ENCODE data around the gene ZC2HC1C. TPM values are rescaled to one million over a fixed set of nuclear protein-coding genes. Genes with fewer than 3 reads are reported as not detected.

The ZC2HC1C gene
- total RNA-seq, 2 experiments from 2014 or later, result 1.2 to 1.3 TPM

DNA sequence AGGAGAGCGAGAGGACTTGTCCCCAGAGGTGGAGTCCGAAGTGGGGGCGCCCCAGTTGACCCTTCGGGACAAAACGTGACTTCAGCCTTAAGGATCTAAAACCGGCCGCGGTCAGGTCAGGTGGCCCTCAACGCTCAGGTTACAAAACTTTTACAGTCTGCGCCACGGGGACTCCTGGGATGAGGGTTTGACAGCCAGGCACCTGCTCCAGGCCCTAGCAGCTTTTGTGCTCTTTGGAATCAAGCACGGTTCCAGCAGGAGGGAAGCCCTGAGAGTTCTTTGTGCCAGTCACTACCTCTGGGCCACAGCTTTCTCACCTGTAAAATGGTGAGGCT is 337 bp downstream of the ZC2HC1C start:
- H3K27ac Mint-ChIP-seq, result peak overlapping the region; percentile 82
- H3K27me3 Mint-ChIP-seq, result no peaks in the 10 kb centered on the region
- H3K4me3 Mint-ChIP-seq, result no peak overlapping the region
- DNase-seq (no peak), ATAC-seq (no peak)
- ChIA-PET CTCF (interaction anchor here (0.6 to 1.9 kb wide), 6 partner anchors 8 to 124 kb away, joined by 3 to 9 read pairs (median 3); no protein-coding TSS in a partner anchor), POLR2A (interaction anchor here (0.6 to 0.7 kb wide), 2 partner anchors 57 to 86 kb away, joined by 3 to 5 read pairs; partner anchors contain the start of gene NEK9)
- peaks cover 5% of the 10 kb centered on the region for H3K4me1 Mint-ChIP-seq
- intact Hi-C loops (cut with DNase I, micrococcal nuclease), result loop anchor here (2.0 to 10.0 kb wide), 4 partner anchors 57 to 575 kb away; partner anchors contain the start of genes EIF2B2 (in 1 of the 2), ISCA2 (in 1 of the 2), NEK9 (in 1 of the 2) and NPC2 (in 1 of the 2)
- H3K36me3 Mint-ChIP-seq (ENCODE audit: low read depth), result no peaks in the 10 kb centered on the region
- H3K9me3 Mint-ChIP-seq (ENCODE audit: low read depth), result no peaks in the 10 kb centered on the region

DNA sequence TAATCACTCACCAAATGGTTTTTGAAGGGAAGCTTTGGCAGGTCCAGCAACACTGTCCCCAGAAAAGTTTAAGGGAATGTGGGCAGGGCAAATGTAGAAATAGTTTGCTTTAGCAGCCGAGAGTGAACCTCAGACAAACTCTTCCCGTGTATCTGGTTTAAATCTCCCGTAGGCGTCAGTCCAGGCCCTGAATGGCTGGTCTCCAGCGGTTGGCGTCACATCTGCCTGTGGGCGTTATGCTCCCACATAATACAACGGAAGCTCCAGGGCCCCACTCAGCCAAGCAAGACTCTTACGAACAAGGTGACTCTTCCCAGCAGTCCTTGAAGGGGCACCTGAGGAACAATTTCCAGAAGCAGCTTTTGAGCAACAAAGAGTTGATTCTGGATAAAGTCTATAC is 942 bp downstream of the ZC2HC1C start:
- no peak overlapping the region for H3K27ac Mint-ChIP-seq
- ATAC-seq, result no peak
- H3K36me3 Mint-ChIP-seq (ENCODE audit: low read depth), result no peaks in the 10 kb centered on the region
- ChIA-PET POLR2A (interaction anchor here (0.6 kb wide), 1 partner anchor 87 kb away, joined by 5 read pairs; no protein-coding TSS in a partner anchor), CTCF (interaction anchor here (0.6 to 0.8 kb wide), 3 partner anchors 18 to 664 kb away, joined by 3 read pairs; no protein-coding TSS in a partner anchor)
- no peaks in the 10 kb centered on the region for H3K9me3 Mint-ChIP-seq (ENCODE audit: low read depth)
- peaks cover 4% of the 10 kb centered on the region for H3K4me1 Mint-ChIP-seq
- no peak for DNase-seq
- no peak overlapping the region for H3K4me3 Mint-ChIP-seq
- intact Hi-C loops (cut with DNase I, micrococcal nuclease), result no loop called here
- H3K27me3 Mint-ChIP-seq, result no peaks in the 10 kb centered on the region

DNA sequence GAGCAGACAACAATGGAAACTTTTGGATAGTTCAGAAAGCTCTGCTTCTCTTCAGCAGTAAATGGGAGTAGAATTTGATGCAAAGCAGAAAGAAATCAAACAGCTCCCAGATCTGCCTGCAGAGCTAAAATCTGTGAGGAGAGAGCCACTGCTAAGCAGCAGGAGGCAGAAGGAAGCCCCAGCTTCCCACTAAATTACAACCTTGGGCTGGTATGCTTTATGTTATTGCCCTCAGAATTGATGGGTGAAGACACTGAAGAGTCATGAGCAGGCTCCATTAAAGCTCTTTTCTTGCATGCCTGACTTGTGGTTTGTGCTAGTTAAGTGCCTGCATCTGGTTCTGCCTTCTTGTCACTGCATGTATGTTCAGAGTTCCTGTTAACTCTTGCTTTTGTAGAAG is 8.4 kb downstream of the ZC2HC1C start:
- peaks cover 3% of the 10 kb centered on the region for H3K36me3 Mint-ChIP-seq (ENCODE audit: low read depth)
- H3K9me3 Mint-ChIP-seq (ENCODE audit: low read depth), result no peaks in the 10 kb centered on the region
- ChIA-PET CTCF (interaction anchor here (0.8 to 3.4 kb wide), 4 partner anchors 9 to 217 kb away, joined by 3 to 20 read pairs (median 4); partner anchors contain the start of gene ZC2HC1C), POLR2A (no interaction called here)
- H3K4me3 Mint-ChIP-seq, result no peak overlapping the region
- DNase-seq (peak; percentile 36), ATAC-seq (peak; percentile 86)
- peak overlapping the region; percentile 67 for H3K27ac Mint-ChIP-seq
- peaks cover 24% of the 10 kb centered on the region for H3K4me1 Mint-ChIP-seq
- intact Hi-C loops (cut with DNase I, micrococcal nuclease), result no loop called here
- H3K27me3 Mint-ChIP-seq, result no peaks in the 10 kb centered on the region

DNA sequence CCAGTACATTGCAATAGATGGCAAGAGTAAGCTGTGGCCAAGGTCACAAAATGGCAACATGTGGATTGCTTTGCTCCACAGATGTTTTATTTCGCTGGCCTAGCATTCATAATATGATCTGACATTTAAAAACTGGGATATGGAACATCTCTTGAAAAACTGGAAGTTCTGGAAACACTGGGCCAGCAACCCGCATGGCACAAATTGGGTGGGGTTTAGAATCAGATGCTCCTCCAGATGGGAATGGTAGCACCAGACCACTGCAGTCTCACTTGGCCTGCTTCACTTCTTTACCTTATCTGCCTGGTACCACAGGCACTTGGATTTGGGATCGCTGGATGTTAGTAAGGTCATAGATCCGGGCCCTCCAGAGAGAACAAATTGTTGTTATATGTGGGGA is 10.1 kb downstream of the ZC2HC1C start:
- Mint-ChIP-seq H3K27me3 (no peaks in the 10 kb centered on the region), H3K4me1 (peaks cover 29% of the 10 kb centered on the region), H3K36me3 (ENCODE audit: low read depth) (peaks cover 3% of the 10 kb centered on the region), H3K27ac (no peak overlapping the region), H3K4me3 (no peak overlapping the region), H3K9me3 (ENCODE audit: low read depth) (no peaks in the 10 kb centered on the region)
- ChIA-PET POLR2A (no interaction called here), CTCF (interaction anchor here (0.5 to 3.4 kb wide), 5 partner anchors 9 to 55 kb away, joined by 3 to 20 read pairs (median 4); partner anchors contain the start of gene ZC2HC1C)
- ATAC-seq, result no peak
- DNase-seq, result no peak
- intact Hi-C loops (cut with DNase I, micrococcal nuclease), result no loop called here

DNA sequence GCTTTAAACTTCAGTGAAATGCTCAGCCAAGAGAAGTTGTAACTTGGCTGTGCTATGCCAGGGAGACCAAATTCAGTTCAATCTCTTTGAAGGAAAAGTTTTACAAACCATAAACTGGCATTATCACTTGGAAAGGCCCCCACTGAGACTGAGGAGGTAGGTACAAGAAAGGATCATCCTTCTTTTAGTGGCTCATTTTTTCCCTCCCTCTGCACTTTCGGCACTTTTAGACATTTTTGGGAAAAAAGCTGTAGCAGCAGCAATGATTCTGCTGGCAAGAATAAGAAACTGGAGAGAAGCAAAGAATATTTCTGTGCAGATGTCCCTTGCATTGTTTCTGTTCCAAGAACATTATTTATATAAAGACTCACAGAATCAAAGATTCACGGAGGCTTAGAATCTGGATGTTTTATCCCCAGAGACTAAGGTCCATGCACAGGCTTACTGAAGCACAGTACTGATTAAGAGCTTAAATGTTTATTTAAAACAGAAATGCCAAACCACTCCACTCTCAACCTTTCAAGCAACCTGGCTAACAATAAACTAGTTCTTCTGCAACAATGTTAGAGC is 12.3 kb downstream of the ZC2HC1C start:
- Mint-ChIP-seq H3K36me3 (ENCODE audit: low read depth) (peaks cover 8% of the 10 kb centered on the region), H3K9me3 (ENCODE audit: low read depth) (no peaks in the 10 kb centered on the region), H3K4me1 (peaks cover 26% of the 10 kb centered on the region), H3K27ac (no peak overlapping the region), H3K27me3 (no peaks in the 10 kb centered on the region), H3K4me3 (no peak overlapping the region)
- ChIA-PET POLR2A (no interaction called here), CTCF (interaction anchor here (0.7 kb wide), 1 partner anchor 12 kb away, joined by 3 read pairs; the partner anchor contains the start of gene ZC2HC1C)
- DNase-seq (no peak), ATAC-seq (no peak)
- intact Hi-C loops (cut with DNase I, micrococcal nuclease), result no loop called here

DNA sequence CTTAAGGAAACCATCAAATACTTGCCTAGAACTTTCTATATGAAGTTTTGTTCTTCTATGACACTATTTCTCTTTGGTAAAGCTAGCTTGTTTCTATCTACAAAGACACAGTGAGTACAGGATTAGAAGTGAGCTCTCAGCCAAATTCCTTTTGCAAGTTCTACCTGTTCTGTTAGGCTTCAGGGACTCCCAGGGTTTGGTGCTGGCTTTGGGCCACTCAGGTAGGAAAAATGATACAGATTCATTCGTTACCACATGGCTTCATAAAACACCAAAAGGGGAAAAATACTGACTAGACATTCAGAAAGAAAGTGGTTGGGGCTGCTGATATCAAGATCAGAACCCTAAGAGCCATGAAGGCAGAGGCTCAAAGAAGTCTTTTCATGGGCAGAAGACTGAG is 13.8 kb downstream of the ZC2HC1C start:
- peaks cover 10% of the 10 kb centered on the region for H3K4me1 Mint-ChIP-seq
- no peaks in the 10 kb centered on the region for H3K9me3 Mint-ChIP-seq (ENCODE audit: low read depth)
- intact Hi-C loops (cut with DNase I, micrococcal nuclease), result no loop called here
- H3K36me3 Mint-ChIP-seq (ENCODE audit: low read depth), result peaks cover 19% of the 10 kb centered on the region
- CTCF ChIA-PET, result interaction anchor here (0.7 to 1.2 kb wide), 3 partner anchors 18 to 137 kb away, joined by 3 read pairs; no protein-coding TSS in a partner anchor
- no peaks in the 10 kb centered on the region for H3K27me3 Mint-ChIP-seq
- H3K27ac Mint-ChIP-seq, result no peak overlapping the region
- POLR2A ChIA-PET, result no interaction called here
- DNase-seq (no peak), ATAC-seq (no peak)
- H3K4me3 Mint-ChIP-seq, result no peak overlapping the region

DNA sequence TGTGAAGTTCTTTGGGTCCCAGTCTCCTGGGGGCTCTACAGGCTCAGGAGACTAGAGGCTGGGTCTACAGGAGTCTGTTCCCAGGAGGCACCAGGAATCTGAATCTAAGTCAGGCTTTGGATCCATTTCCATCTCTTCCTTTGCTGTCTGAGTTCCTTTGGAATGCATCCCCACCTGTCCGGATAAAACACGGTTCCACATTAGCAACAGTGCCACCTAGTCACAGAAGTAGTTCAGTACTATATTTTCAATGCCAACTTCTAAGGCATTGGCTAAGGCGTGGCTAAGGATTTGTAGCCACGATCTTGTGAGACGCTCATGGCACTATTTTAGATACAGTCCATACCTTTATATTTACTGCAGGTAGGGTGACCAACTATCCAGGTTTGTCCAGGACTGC is 15.1 kb downstream of the ZC2HC1C start:
- ChIA-PET CTCF (no interaction called here), POLR2A (no interaction called here)
- no peak overlapping the region for H3K4me3 Mint-ChIP-seq
- H3K27me3 Mint-ChIP-seq, result no peaks in the 10 kb centered on the region
- H3K4me1 Mint-ChIP-seq, result peaks cover 5% of the 10 kb centered on the region
- no peak for DNase-seq
- ATAC-seq, result no peak
- H3K36me3 Mint-ChIP-seq (ENCODE audit: low read depth), result peaks cover 19% of the 10 kb centered on the region
- intact Hi-C loops (cut with DNase I, micrococcal nuclease), result no loop called here
- H3K9me3 Mint-ChIP-seq (ENCODE audit: low read depth), result no peaks in the 10 kb centered on the region
- H3K27ac Mint-ChIP-seq, result no peak overlapping the region

DNA sequence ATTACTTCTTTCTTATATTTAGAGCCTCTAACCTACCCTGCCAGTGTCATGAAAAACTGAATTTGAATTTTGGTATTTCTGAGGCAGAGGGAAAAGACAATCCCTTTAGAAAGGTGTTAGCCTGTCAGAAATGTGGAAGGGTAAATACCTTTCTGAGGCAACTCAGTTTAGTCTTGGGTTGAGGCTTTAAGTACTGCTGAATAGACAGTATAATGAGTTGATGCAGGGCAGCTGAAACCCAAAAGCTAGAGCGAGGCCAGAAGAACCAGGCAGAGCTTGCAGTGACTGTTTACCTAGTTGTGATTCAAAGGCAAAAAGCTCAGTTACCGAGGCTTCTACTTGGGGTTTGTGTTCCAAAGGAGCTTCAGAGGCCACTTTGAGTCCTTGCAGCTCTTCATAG is 18.7 kb downstream of the ZC2HC1C start:
- peaks cover 28% of the 10 kb centered on the region for H3K36me3 Mint-ChIP-seq (ENCODE audit: low read depth)
- POLR2A ChIA-PET, result no interaction called here
- no peaks in the 10 kb centered on the region for H3K27me3 Mint-ChIP-seq
- no peak overlapping the region for H3K4me3 Mint-ChIP-seq
- H3K4me1 Mint-ChIP-seq, result peaks cover 2% of the 10 kb centered on the region
- H3K9me3 Mint-ChIP-seq (ENCODE audit: low read depth), result no peaks in the 10 kb centered on the region
- CTCF ChIA-PET, result interaction anchor here (0.6 to 5.6 kb wide), 40 partner anchors 9 to 240 kb away, joined by 3 to 59 read pairs (median 4); partner anchors contain the start of gene ACYP1
- no peak overlapping the region for H3K27ac Mint-ChIP-seq
- intact Hi-C loops (cut with DNase I, micrococcal nuclease), result loop anchor here (1.0 to 2.0 kb wide), 4 partner anchors 141 to 227 kb away; no protein-coding TSS in a partner anchor
- ATAC-seq (no peak), DNase-seq (no peak)

DNA sequence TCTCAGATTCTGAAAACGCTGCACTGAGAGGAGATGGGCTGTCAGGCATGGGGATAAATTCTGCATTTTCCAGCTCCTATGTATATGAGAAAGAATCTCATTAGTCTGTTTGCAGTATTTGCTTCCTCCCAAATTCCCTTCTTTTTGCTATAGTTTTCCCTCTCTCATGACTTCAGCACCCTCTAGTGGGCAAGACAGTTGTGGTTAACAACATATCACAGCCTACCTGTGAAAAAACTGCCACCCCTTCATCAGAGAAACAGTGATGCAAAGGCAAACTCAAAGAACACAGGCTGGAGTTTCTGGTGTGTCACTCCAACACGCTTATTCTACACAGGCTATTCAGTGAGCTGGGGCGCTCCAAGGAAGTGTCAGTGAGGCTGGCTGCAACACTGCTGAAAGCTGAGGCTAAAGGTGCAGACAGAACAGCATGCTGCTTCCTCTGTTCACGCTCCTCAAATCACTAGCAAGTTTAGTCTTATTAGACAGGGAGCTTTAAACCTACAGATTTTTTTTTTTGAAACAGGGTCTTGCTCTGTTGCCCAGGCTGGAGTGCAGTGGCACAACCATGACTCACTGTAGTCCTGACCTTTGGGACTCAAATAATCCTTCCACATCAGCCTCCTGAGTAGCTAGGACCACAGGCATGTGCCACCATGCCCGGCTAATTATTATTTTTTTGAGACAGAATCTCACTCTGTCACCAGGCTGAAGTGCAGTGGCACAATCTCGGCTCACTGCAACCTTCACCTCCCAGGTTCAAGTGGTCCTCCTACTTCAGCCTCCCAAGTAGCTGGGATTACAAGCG is 19.3 kb downstream of the ZC2HC1C start:
- ChIA-PET POLR2A (no interaction called here), CTCF (interaction anchor here (0.7 to 5.6 kb wide), 42 partner anchors 10 to 241 kb away, joined by 3 to 59 read pairs (median 4); partner anchors contain the start of gene ACYP1)
- H3K4me3 Mint-ChIP-seq, result no peak overlapping the region
- no peaks in the 10 kb centered on the region for H3K4me1 Mint-ChIP-seq
- intact Hi-C loops (cut with DNase I, micrococcal nuclease), result loop anchor here (1.0 to 2.0 kb wide), 4 partner anchors 142 to 227 kb away; no protein-coding TSS in a partner anchor
- H3K9me3 Mint-ChIP-seq (ENCODE audit: low read depth), result no peaks in the 10 kb centered on the region
- H3K27me3 Mint-ChIP-seq, result no peaks in the 10 kb centered on the region
- ATAC-seq (peak; percentile 64), DNase-seq (peak; percentile 54)
- no peak overlapping the region for H3K27ac Mint-ChIP-seq
- H3K36me3 Mint-ChIP-seq (ENCODE audit: low read depth), result peaks cover 31% of the 10 kb centered on the region

DNA sequence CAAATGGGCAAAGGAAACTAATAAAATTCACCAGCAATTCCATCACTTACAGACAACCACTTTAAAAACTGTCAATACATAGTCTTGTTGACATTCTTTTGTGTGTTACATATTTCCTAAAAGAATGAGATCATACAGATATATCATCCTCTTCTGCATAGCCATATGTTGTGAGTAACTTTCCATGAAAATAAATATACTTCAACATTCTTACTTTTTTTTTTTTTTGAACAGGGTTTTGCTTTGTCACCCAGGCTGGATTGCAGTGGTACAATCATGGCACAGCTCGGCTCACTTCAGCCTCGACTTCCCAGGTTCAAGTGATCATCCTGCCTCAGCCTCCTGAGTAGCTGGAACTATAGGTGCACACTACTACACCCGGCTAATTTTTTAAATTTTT is 20.9 kb downstream of the ZC2HC1C start:
- peaks cover 34% of the 10 kb centered on the region for H3K36me3 Mint-ChIP-seq (ENCODE audit: low read depth)
- intact Hi-C loops (cut with DNase I, micrococcal nuclease), result loop anchor here in 1 of 2 experiments (5.0 kb wide), 1 partner anchor 78 kb away; no protein-coding TSS in a partner anchor
- no peak overlapping the region for H3K4me3 Mint-ChIP-seq
- no peaks in the 10 kb centered on the region for H3K9me3 Mint-ChIP-seq (ENCODE audit: low read depth)
- no peak for DNase-seq
- H3K27ac Mint-ChIP-seq, result no peak overlapping the region
- CTCF ChIA-PET, result interaction anchor here (0.7 to 5.6 kb wide), 5 partner anchors 15 to 228 kb away, joined by 3 to 59 read pairs (median 3); partner anchors contain the start of gene ACYP1
- POLR2A ChIA-PET, result no interaction called here
- no peaks in the 10 kb centered on the region for H3K4me1 Mint-ChIP-seq
- no peak for ATAC-seq
- no peaks in the 10 kb centered on the region for H3K27me3 Mint-ChIP-seq

DNA sequence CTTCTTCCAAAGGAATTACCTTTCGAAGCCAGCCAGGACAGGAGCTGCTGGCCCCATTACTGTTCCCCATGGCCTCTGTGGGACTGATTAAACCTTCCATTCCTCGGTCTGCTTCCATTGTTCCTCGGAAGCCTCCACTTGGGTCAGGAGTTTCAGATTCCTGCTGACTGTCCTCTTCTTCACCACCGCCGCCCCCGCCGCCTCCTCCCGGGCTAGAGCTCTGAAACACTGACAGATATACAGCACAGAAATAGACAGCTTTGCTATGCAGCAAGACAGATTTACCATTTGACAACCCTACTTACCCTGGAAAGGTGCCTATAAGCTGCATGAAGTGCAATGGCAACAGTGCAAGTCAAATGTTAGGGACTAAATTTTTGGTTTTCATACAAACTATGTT is 21.8 kb downstream of the ZC2HC1C start:
- ATAC-seq (no peak), DNase-seq (no peak)
- ChIA-PET POLR2A (no interaction called here), CTCF (interaction anchor here (0.6 to 5.6 kb wide), 7 partner anchors 12 to 231 kb away, joined by 3 to 59 read pairs (median 3); partner anchors contain the start of genes ACYP1 and ZC2HC1C)
- Mint-ChIP-seq H3K27me3 (no peaks in the 10 kb centered on the region), H3K36me3 (ENCODE audit: low read depth) (peaks cover 32% of the 10 kb centered on the region), H3K4me1 (no peaks in the 10 kb centered on the region), H3K27ac (no peak overlapping the region), H3K4me3 (no peak overlapping the region), H3K9me3 (ENCODE audit: low read depth) (no peaks in the 10 kb centered on the region)
- intact Hi-C loops (cut with DNase I, micrococcal nuclease), result loop anchor here in 1 of 2 experiments (5.0 kb wide), 1 partner anchor 79 kb away; no protein-coding TSS in a partner anchor

Measured in activated CD4-positive, alpha-beta T cell treated with anti-CD3 and anti-CD28 coated beads for 36 hours (primary cell).